ENCODE data around the gene AARS1.
A peak's percentile ranks its signal among the peaks of the same experiment; 100 is the strongest.
"Not testable (repeated sequence)": the region's sequence is repeated elsewhere in the genome, so short reads cannot be mapped to it uniquely, and the experiment has no call there.

Gene AARS1

DNA sequence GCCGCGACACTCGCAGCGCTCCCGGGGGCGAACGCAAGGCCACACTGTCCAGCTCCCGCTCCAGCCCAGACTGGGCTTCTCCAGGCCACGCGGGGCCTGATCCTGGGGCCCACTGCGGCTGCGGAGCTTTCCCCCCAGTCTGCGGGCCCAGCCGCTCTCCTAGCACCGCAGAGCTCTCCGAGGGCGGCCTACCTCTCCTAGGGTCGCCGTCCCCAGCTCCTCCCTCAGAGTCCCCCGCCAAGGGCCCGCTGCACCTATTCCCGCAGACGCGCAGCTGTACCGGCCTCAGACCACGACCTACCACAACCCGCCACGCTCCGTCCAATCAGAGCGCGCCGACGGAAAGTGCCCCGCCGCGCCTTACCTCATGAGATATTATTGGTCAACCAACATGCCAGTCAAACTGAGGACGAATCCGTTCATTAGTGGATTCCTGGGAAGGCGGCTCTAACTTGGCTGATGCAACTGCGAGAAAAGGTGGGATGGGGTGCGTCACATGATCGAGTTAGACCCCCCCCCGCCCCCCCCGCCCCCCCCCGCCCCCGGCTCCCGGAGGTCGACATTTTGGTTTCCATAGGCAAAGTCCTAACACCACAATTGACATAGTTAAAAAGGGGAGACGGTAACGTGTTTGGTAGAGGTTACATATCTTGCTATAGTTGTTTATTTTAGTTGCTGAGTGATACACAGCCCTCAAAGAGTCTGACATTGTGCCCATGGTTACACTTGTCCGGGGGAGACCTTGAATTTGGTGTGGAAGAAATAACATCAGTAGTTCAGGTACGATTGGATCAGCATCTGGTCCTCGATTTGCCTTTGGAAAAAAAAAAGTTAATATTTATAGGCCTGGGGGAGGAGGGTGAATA lies at the start of gene AARS1:
TSS of gene AARS1 (minus strand) at position 278 of the 866 bp plus-strand sequence. CDS start 6,743 bp downstream, outside the sequence.
- peak; percentile 98 for DNase-seq (ENCODE audit: low spot score)

DNA sequence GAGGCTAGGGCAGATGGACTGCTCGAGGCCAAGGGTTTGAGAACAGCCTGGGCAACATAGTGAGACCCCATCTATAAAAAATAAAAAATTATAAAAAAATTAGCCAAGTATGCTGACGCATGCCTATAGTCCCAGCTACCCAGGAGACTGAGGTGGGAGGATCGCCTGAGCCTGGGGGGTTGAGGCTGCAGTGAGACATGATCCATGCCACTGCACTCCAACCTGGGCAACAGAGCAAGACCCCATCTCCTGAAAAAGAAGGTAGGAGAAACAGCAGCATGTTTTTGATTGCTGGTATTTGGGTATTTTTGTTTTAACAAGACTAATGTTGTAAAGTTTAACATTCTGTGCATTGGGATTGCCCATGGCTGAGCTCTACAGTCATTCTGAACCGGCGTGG lies 48.5 kb upstream of the AARS1 start:
- DNase-seq (ENCODE audit: low spot score), result no peak

DNA sequence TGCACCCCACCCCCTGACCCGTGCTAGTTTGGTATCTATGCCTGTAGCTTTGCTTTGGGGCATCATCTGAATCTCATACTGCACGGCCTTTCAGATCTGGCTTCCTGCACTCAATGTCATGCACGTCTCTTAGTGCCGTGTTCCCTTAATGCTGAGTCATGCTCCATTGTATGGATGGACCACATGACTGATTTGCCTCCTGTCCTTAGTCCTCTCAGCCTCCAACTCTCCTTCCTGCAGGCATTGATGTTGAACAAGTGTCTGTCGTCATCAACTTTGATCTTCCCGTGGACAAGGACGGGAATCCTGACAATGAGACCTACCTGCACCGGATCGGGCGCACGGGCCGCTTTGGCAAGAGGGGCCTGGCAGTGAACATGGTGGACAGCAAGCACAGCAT lies 43.4 kb upstream of the AARS1 start:
- DNase-seq (ENCODE audit: low spot score), result not testable (repeated sequence)

DNA sequence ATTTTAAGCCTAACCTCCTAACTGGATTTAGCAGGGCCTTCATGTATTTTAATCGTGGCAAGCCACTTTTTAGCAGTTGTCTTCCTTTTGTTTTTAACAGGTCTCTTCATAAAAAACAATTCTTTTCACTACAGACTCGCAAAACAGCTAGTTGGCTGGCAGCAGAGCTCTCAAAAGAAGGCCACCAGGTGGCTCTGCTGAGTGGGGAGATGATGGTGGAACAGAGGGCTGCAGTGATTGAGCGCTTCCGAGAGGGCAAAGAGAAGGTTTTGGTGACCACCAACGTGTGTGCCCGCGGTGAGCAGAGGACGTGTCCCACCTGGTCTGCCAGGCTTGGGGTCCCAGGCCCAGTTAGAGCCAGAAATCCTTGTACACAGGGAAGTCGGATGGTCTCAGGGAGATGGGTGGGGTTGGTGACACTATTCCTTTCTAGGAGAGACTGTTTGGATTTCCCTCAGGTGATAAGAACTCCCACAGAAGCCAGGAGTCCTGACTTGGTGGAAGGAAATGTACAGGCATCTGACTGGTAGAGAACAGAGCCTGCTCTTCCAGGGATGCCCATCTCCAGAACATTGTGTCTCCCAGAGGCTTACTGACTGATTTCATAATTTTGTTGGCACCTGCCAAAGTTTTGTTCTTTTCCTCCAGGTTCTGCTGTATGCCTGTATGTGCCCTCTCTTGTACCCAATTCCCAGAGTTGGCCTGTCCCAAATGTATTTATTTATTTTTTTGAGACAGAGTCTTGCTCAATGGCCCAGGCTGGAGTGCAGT lies 42.5 kb upstream of the AARS1 start:
- DNase-seq (ENCODE audit: low spot score), result no peak

DNA sequence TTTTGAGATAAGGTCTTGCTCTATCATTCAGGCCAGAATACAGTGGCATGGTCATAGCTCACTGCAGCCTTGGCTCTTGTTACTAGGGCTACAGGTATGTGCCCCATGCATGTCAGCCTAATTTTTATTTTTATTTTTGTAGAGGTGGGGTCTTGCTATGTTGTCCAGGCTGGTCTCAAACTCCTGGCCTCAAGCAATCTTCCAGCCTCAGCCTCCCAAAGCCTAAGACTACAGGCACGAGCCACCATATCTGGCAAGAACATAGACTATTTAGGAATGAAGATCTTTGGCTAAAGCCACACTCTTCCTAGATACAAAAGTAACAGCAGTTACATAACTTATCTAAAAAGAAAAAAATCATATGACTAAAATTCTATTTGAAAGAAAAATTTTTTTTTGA lies 41.8 kb upstream of the AARS1 start:
- DNase-seq (ENCODE audit: low spot score), result no peak

DNA sequence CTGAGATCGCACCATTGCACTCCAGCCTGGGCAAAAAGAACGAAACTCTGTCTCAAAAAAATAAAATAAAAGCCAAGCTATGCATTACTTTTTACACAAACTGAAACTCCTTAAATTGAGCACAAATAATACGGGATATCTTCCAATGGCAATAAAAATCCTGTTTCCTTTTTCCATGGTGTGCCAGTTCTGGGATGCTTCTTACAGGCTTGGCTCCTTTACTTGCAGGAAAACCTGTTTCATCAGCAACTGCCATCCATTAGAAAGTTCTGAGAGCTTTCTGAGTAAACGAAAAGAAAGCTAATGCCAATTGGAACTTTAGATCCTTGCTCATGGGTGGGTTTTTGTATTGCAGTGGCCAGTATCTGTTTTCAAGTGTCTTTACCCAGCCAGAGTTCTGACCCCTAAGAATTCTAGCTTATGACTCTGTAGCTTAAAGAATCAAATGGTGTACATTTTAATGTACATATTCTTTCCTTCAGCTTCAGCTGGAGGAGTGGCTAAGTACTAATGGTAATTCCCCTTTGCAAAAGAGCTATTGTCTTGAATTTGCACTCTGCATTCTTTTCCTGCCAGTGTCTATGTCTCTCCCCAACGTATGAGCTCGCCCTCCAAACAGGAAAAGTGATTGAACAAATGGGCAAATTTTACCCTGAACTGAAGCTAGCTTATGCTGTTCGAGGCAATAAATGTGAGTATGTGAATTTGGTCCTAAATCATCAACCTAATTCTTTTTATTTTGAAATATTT lies 35.9 kb upstream of the AARS1 start:
- DNase-seq (ENCODE audit: low spot score), result no peak

DNA sequence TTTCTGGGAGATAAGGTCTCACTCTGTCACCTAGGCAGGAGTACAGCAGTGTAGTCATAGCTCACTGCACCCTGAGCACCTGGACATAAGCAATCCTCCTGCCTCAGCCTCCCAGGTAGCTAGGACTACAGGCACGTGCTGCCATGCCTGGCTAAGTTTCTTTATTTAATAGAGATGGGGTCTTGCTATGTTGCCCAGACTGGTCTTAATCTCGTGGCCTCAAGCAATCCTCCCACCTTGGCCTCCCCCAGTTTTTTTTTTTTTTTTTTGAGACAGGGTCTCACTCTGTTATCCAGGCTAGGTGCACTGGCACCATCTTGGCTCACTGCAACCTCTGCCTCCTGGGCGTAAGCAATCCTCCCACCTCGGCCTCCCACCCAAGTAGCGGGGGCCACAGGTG lies 30.8 kb upstream of the AARS1 start:
- no peak for DNase-seq (ENCODE audit: low spot score)

DNA sequence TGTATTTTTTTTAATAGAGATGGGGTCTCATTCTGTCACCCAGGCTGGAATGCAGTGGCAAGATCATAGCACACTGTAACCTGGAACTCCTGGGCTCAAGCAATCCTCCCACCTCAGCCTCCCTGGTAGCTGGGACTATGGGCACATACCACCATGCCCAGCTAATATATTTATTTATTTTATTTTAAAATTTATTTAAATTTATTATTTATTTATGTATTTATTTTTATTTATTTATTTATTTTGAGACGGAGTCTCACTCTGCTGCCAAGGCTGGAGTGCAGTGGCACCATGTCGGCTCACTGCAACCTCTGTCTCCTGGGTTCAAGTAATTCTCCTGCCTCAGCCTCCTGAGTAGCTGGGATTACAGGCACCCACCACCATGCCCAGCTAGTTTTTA lies 18.4 kb upstream of the AARS1 start:
- not testable (repeated sequence) for DNase-seq (ENCODE audit: low spot score)

DNA sequence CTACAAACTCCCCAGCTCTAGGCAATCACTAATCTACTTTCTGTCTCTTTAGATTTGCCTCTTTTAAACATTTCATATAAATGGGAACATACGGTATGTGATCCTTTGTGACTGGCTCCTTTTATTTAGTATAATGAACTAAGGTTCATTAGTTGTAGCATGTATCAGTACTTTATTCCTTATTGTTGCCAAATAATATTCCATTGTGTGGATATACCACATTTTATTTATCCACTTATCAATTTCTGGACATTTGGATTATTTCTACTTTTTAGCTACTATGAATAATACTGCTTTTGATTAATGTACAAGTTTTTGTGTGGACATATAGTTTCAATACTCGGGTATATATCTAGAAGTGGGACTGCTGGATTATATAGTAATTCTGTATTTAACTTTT lies 17.6 kb upstream of the AARS1 start:
- no peak for DNase-seq (ENCODE audit: low spot score)

DNA sequence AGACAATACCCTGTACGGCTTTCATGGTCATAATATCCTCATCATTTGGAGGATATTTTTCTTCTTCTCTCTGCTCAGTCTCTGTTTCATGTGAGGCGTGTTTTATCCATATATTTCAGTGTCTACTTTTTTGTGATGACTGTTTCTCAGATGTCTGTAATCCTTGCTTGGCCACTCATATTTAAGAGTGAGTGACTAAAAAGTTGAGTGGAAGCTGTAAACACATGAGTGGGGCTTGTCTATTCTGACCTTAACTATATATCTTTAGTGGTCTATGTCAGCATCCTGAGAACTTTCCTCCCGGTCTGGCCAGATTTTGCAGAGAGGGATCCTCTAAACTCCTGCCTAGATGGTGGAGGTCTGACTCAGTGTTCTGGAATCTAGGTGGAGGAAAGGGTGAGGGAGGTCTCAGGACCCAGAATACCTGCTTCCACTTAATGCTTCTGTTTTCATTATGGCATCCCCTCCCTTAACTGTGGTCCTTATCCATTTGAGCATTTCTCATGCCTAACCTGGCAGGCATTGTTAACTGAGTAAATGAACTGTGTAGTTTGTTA lies 15.7 kb upstream of the AARS1 start:
- DNase-seq (ENCODE audit: low spot score), result no peak

DNA sequence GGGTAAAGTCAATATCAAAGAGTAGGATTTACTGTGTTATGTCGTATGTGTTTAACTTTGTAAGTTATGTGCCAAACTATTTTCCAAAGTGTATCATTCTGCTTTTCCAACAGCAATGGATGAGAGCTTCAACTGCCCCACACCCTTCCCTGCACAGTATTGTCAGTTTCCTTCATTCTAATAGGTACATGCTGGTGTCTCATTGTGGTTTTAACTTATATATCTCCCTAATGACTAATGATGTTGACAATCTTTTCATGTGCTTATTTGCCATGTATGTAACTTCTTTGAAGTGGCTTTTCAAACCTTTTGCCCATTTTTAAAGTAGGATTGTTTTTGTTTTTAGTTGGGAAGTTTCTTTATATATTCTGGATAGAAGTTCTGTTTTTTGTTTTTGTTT lies 13.4 kb upstream of the AARS1 start:
- DNase-seq (ENCODE audit: low spot score), result no peak

DNA sequence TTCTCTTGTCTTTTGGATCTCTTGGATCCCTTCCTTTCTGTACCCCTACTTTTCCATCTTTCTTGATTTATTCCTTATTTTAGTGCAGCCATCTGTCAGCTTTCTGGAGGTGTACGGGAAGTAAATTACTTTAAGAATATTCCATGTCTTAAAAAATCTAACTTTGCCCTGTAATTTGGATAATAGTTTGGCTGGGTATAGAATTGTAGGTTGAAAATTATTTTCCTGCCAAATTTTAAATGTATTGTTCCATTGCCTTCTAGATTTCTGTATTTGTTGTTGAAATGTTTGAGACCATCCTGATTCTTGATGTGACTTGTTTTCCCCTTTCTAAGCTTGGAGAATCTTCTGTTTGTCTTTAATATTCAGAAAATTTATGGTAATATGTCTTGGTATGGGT lies 11.8 kb upstream of the AARS1 start:
- no peak for DNase-seq (ENCODE audit: low spot score)

DNA sequence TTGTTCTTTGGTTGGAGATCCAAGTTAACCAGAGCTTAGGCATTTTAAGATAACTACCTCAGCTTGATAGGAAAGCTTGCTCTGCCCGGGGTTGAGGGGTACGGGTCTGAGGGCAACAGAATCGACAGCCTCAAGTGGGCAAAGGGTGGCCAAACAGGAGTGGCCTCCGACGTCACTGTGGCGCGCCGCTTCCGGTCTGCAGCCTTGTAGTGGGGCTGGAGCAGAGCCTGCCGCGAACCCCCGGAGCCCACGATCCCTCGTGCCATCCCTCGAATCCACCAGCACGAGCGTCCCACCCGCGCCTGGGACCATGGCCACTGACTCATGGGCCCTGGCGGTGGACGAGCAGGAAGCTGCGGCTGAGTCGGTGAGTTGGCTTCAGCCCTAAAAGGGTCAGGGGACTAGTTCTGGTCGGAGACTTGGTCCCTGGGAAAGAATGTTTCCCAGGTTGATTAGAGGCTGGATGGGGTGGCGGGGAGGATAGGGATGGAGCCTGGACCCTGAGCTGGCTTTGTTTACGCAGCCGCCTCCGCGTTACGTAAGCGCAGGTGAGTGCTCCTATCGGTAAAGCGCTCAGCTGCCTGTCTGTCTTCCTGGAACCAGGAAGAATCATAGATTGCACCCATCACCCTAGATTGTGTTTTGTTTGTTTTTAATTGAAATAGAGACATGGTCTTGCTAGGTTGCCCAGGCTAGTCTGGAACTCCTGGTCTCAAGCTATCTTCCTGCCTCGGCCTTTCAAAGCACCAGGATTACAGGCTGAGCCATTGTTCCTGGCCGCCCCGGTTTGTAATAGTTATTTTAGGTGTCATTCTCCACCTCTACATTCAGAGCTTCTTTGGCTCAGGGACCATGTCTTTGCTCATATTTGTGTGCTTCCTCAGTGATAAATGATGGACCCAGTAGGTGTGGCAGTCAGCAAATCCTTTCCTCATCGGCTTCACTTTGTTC lies 10.0 kb upstream of the AARS1 start, which contains the start of gene DDX19B:
TSS of gene DDX19B (plus strand) at position 199 of the 951 bp plus-strand sequence. CDS start at position 311, 112 bp downstream.
- peak; percentile 77 for DNase-seq (ENCODE audit: low spot score)

DNA sequence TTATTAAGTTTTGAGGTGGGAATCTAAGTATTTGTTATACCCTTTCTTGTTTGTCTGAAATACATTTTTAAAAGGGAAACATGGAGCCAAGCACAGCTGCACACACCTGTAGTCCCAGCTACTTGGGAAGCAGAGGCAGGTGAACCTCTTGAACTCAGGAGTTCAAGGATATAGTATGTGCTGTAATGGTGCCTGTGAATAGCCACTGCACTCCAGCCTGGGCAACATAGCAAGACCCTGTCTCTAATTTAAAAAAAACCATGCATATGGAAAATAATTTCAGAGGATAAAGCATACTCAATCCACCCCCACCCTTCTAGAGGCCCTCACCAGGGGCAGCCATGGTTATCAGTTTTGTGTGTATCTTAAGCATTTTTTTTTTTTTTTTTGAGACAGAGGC lies 6.3 kb upstream of the AARS1 start:
- DNase-seq (ENCODE audit: low spot score), result no peak

DNA sequence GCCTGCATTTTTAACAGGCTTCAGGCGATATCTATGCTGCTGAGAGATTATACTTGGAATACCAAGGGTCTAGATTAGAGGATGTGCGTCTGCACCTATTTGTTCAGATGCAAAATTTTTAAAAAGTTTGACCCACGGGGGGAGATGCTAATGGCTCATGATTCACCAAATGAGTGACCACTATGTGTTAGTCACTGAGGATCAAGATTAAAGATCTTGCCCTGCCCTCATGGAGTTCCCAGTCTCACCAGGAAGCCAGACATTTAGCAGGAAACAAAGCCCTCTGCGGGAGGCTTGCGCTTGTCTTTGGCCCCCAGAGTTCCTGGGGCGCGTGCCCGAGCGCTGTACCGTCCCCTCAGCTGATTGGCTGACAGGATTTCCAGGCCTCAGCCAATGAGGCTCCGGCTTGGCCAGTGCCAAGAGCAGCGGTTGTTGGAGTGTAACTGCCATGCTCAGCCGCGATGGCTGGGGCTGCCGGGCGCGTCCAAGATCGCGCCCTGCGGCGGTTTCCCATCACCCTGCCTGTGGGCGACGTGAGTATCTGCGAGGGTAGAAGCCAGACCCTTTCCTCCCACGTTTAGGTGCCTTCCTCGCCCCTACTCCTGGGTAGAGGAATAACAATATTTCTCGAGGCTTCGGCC lies 5.2 kb upstream of the AARS1 start:
- no peak for DNase-seq (ENCODE audit: low spot score)

DNA sequence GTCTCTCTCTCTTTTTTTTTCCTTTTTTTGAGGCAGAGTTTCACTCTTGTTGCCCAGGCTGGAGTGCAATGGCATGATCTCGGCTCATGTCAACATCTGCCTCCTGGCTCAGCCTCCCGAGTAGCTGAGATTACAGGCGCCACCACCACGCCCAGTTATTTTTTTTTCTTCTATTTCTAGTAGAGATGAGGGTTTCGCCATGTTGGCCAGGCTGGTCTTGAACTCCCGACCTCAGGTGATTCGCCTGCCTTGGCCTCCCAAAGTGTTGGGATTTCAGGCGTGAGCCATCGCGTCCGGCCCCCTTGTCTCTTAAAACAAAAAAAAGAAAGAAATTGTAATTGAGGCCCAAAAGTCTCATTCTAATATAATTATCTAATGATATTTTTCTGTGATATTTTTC lies 2.8 kb upstream of the AARS1 start:
- not testable (repeated sequence) for DNase-seq (ENCODE audit: low spot score)

DNA sequence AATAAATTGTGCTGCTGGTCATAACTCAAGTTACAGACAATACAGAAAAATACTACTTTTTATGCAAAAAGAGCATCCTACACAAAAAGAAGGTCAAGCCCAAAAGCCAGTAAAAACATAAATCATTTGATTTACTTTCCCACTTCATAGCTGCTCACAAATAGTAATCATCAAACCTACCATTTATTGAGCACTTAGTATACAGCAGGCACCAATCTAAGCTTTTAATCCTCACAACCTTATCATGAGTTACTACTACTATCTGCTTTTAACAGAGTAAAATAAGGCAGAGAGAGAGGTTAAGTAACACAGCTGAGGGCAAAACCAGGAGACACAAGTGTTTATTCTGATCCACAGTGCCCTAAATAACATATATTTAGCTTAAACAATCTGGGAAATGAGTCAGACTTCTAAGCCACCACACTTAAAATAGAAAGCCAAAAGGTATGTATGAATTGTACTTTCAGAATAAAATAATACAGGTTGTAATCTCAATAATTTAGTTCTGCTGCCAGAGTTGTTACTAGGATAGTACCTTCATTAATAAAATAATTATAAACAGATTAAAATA lies 1.7 kb upstream of the AARS1 start:
- DNase-seq (ENCODE audit: low spot score), result no peak

DNA sequence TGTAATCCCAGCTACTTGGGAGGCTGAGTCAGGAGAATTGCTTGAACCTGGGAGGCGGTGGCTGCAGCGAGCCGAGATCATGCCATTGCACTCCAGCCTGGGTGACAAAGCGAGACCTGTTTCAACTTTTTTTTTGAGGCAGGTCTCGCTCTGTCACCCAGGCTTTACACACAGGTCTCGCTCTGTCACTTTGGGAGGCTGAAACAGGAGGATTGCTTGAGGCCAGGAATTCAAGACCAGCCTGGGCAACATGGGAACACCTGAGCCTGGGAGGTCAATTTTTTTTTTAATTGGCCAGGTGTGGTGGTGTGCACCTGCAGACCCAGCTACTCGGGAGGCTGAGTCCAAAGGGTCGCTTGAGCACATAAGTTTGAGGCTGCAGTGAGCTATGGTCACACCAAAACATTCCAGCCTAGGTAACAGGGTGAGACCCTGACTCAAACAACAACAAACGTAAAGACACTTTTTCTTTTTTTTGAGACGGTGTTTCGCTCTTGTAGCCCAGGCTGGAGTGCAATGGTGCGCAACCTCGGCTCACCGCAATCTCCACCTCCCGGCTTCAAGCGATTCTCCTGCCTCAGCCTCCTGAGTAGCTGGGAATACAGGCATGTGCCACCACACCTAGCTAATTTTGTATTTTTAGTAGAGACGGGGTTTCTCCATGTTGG lies 1.9 kb downstream of the AARS1 start:
- not testable (repeated sequence) for DNase-seq (ENCODE audit: low spot score)

DNA sequence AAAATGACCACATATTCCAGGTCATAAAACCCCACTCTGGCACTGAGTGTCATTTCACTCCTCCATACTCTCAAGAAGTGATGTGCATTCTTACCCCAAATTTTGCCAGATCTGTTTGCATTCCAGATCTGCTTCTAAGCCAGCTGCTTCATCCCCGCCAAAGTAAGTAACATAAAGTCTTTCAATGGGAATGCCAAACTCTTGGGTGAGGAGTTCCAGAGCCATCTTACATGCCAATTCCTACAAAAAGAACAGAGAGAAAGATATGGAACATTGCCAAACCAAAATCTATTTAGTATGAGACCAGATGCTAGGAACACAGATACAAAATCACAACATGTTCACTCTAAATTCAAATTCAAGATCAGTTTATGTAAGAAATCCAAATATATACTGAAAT lies 12.9 kb downstream of the AARS1 start:
- DNase-seq (ENCODE audit: low spot score), result no peak
